Activated T-cell treated with anti-CD3 and anti-CD28 coated beads, Interleukin-2, amount 50 U/mL, for 1 hour (primary cell): ENCODE results near the gene ROBO1.

Experiments used
- DNase-seq: peaks from one replicate; pipeline ENCODE4 v3.0.0-alpha.2; 2020

ROBO1 gene

DNA sequence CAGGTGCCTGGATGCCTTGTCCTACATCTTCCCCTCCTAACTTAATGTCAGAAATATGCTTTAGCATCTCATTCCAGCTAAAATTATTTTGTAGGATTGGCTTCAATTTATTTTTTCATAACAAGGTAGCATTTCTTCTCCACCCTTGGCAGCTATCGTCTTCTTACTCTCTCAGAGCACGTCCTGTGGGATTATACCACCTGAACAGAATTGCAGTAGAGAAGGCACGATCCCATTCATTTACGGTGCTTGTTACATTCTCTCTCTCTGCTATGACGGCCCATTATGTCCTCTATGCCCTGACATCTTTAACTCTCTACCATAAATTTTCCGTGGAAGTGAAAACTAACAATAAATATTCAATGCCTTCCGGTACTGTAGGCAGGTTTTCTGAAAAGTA, 103.3 kb downstream of the ROBO1 start:
- DNase-seq: no peak

DNA sequence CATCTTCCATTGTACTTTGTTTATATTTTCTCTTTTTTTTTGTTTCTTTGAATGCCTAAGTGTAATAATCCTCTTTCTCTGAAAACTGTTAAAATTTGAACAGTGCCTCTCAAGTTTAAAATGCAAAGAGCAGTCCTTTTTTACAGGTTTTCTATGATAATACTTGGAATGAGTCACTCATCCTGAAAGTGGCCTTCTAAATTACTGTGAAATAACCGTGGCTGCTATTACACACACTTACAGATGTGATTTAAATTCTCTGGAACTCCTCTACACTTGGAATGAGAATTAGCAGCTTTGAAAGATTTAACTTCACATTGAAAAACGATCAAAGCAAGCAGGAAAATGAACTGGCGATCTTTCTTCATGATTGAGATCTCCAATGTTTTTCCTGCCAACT, 105.9 kb downstream of the ROBO1 start:
- DNase-seq: no peak

DNA sequence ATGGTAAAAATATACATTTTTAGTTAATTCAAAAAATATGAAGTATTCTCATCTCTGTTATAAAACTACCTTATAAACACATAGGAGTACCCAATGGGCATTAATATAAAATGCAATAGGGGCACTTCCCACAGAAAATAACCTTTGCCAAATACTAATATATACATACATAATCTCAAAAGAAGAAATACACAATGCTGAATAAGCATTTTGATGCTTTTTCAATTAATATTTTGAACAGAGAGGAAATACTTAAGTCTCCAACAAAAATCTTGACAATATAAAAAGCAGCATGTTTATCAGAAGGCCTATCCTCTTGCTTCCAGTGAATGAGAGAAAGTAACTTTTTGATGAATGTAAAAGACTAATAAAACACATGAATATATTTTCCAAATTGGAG, 110.7 kb downstream of the ROBO1 start:
- DNase-seq: no peak

DNA sequence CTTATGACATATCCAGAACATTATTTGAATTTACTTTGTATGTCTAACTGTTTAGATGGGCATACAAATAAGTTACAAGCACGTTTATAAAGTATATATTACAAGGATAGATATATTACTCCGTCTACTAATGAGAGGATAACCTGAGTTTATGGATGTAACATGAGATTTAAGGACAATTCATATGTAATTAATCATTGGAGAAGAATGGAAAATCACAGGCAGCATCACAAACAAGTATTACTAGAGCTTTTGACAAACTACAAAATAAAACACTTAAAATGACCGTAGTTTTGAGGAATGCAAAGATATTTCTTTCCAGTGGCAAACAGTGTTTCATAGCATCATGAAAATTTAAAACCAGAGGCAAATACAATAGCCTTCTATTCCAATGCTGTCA, 113.8 kb downstream of the ROBO1 start:
- DNase-seq: no peak

DNA sequence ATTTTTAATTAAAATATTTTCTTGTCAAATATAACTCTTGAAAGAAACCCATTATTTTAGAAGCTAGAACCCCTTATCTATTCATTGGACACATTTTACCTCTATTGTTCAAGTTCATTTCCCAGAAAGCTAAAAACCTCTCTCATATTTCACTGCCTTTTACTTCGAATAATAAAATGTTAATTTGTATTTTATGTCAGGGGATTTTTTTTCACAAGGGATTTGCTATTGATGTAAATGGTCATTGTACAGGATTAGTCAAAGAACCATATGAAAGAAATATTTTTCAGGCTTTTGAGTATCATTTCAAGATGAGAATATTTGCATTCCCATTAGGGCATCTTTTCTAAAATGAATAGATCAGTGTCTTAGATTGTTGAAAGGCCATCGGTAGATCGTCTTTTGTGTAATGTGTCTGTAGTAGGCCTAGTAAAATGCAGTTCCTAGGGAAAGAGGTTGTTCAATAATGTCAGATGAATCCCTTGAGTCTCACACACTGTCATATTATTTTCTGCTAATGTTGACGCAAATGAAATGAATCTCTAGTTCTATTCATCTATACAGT, 114.5 kb downstream of the ROBO1 start:
- DNase-seq: no peak

DNA sequence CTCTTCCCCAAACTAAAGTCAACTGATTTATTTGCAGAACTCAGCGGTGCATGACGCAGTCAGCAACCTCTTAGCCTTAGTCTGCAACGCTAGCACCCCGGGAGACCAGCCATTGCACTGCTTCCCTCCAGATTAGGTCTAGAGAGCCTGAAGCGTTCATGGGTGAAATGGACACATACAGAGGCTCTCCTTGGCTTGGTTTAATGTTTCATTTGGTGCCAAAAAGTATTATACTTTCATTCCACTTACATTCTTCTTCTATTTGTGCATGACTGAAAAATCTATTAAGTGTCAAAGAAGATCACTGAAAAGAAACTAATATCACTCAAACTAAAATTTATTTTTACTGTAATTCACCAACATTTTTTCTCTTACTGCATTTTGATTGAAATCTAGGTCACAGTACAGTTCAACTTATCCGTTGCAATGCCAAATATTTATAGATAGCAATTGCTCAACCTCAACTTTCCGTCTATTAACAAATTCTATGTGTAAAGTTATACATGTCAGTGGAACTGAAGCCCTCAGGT, 116.2 kb downstream of the ROBO1 start:
- no peak for DNase-seq

DNA sequence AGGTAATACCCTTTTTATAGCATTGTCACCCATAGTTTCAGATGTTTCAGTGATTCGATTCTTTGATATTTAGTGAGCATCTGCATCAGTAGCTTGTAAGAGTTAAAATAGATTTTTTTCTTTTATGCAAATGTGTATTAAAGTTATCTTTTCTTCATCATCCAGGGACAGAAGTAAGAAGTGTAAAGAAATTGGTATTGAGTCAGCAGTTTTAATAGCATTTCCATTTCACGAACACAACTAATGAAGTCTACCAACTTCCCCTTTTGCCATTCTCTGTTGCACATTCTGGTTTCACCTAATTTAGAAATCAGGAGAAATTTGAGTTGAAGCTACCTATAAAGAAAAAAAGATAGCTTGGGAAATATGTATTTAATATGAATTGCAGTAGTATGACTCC, 127.9 kb downstream of the ROBO1 start:
- no peak for DNase-seq

DNA sequence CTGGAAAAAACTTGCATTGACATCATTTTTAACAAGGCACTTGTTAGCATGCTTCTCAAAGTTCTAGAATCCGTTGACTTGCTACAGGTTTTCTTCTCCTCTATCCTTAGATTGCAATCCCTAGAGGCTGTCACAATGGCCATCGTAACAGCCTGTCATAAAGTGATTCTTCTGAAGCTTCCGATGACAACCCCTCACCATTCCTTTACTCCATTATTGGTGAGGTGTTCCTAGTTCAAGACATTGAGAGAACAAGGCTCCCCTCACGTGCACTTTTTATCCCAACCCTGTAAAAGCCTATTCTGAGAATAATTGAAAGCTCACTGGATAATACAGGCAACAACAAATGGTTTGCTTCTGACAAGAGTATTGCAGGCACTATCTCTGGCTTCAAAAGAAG, 131.4 kb downstream of the ROBO1 start:
- DNase-seq: no peak

DNA sequence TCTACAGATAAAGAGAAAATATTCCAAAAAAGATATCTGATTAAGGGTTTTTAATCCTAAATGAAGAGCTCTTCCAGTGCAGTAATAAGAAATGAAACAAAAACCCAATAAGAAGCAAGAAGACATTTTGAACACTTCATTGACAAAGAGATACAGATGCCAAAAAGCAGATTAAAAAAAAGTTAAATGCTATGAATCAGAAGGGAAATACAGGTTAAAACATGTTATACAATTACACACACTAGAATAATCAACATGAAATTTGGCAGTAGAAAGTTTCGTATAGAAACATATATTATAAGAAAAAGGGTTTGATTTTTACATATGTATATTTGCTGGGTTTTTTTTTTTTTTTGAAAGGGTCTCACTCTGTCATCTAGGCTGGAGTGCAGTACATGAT, 135.0 kb downstream of the ROBO1 start:
- DNase-seq: no peak

DNA sequence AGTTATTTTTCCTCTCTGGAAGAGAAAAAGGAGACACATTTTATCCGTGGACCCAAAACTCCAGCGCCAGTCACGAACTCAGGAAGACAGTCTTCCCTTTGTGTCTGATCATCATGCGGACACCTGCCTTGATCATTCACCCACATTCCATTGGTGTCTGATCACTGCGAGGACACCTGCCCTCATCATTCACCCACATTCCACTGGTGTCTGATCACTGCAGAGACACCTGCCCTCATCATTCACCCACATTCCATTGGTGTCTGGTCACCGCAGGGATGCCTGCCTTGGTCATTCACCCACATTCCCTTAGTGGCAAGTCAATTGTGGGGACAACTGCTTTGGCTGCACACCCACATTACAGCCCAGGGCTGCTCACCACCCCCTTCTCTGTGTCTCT, 148.9 kb downstream of the ROBO1 start:
- no peak for DNase-seq

DNA sequence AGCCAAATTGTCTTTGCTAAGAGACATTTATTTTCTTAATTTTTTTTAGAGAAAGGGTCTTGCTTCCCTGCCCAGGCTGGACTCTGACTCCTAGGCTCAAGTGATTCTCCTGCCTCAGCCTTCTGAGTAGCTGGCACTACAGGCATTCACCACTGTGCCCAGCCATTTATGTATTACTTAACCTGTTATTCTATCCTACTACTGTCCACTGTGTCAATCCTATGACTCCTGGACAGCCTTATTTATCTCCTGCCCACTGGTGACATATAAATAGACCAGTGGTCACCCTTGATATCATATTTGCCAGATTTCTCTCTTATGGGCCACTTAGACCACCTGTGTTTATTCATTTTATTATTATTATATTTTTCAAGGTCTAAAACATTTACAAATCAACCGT, 161.4 kb downstream of the ROBO1 start:
- no peak for DNase-seq

DNA sequence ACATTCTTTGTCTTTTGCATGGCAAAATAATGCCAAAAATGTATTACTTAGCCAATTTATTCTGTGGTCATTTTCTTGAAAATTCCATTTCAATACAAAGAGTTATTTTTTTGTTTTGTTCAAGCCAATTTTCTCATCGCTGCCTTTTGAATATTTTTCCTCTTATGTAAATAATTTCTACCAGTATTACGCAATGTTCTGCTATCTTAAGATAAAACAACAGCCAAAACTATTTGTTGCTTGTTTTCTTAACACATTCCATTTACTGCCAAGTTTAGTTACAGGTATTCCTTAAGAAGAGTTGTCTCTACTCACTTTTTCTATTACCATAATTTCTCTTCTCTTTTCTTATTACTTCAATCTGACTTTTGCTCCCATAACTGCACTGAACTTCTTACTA, 163.1 kb downstream of the ROBO1 start:
- no peak for DNase-seq

DNA sequence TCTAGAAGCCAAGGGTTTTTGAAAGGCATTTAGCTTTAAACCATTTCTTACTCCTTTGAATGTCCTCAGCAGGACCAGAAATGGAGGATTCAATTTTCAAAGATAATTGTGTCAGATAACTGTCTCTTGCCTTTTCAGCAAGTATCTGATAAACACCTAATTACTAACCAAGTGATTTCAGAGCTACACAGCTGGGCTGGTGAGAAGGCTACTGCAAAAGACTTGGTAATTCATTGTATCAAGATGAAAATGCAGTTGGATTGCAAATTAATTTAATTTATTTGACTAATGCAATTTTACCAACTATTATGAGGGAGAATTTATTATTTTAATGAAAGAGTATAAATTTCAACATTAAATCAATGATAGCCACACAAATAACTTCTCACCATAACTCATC, 165.4 kb downstream of the ROBO1 start:
- DNase-seq: no peak

DNA sequence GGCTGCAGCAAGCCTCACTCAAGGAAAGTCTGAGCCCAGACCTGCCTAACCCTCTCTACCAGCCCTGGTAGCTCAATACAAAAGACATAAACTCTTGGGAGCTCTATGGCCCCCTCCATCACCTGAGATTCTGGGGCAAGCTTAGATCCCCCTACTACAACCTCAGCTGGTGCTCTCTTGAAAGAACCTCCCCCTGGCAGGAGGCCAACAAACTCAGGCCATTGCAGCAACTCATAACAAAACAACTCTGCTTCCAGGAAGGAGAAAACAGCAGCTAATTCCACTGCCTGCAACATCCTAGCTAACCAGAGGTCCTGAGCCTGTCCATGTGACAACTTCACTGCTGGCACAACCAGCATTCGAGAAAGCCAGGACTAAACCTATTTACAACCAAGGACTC, 169.2 kb downstream of the ROBO1 start:
- no peak for DNase-seq

DNA sequence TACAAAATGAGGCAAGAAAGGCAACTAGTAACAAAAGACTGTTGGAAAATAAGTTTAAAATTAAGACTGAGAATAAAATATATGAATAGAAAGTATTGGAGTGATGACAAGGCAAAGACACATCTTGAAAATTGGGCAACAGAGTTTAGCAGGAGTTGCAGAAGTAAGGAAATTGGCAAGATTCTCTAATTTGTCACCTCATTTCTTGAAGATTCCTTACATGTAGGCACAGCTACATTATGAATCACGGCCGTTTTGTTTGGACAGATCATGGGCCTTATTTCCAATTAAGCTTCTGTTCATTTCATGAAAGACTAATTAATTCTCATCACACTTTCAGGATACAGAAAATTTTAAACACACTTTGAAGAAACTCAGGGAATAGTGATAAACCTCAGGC, 170.1 kb downstream of the ROBO1 start:
- DNase-seq: no peak

DNA sequence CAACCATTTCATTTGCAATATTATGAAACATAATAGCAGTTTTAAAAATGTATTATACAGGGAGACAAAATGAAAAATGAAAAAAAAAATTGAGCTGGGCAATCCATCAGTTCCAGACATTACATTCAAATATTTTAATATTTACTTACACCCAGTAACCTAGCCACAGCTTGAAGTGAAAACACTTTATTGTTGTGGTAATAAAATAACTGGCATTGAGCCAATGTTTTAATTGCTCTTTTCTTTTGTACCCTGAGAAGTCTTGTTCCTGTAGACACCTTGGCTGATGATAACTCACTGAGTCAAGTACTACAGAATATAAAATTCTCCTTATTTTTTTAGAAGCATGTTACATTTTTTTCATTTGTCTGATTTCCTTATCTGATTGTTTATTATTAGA, 180.6 kb downstream of the ROBO1 start:
- no peak for DNase-seq

DNA sequence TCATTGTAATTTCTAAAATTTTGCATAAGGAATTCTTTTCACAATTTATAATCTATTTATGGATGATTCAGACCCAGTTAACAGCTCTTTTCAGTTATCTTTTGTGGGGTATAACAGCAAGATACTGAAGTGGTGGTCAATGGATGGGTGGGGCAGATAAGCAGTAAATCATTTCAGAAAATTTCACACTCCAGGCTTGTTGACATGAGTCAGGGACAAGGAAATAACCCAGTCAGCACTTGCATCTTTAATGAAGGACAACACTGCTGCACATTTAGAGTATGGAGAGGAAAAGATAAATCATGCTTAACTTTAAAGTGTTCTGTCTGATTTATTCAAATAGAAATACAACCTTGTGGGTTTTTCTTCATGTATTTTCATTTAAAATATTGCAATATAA, 181.6 kb downstream of the ROBO1 start:
- no peak for DNase-seq

DNA sequence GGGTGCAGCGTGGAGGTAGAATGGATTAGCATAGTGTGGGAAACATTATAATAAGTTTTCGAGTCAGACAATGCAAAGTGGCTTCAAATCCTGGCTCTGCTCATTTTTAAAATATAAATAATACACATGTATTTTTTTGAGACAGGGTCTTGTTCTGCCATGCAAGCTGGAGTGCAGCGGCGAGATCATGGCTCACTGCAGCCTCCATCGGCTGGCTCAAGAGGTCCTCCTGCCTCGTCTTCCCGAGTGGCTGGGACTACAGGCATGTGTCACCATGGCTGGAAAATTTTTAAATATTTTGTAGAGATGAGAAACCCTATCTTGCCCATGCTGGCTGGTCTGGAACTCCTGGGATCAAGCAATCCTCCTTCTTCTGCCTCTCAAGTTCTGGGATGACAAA, 194.9 kb downstream of the ROBO1 start:
- DNase-seq: no peak

DNA sequence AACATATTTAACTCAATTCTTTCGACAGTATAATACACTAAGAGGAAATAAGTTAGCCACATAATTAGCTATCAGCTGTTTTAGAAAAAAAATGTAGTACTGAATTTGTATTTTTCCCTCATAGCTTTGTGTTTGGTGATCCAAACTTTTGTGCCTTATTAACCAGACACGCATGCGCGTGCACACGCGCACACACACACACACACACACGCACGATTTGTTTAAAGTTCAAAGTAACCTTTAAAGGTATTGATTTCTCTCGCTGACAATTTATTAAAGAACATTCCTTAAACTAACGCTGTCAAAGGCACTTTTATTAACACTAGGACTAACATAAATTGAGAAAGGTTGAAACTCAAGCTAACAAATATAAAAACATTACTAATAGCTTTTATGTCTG, 198.9 kb downstream of the ROBO1 start:
- DNase-seq: no peak

DNA sequence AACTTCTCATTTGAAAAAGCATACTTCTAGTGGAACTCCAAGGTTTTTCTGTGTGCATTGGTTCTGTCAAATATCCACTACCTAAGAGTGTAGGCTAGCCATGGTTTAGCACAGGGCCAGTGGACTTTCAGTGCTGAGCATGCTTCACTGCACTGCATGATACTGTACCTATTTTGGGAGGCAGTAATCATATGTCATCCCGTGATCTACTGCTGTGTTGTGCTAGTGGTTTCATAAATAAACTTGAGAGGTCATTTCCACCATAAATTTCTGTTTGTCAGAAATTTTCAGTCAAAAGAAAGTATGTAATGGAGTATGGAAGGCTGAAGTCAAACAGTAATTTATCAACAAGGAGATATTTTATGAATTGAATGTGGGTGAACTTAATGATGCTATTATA, 203.6 kb downstream of the ROBO1 start:
- DNase-seq: no peak

DNA sequence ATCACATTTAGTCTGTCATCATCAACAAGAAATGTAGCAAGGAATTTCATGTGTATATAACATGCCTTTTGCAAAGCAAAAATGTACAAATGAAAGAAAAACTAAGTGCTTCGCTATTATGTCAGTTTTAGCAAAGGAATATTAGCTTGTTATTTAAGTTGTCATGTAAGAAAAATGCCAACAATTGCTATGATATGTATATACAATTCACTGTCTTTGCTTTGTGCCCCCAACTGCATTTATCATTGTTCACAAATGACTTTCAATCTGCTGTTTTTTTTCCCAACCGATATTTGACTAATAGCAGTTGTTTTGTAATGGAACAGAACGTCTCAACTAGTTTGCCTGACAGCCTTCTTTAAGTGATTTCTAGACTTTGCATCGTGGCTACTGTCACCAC, 207.1 kb downstream of the ROBO1 start:
- no peak for DNase-seq

DNA sequence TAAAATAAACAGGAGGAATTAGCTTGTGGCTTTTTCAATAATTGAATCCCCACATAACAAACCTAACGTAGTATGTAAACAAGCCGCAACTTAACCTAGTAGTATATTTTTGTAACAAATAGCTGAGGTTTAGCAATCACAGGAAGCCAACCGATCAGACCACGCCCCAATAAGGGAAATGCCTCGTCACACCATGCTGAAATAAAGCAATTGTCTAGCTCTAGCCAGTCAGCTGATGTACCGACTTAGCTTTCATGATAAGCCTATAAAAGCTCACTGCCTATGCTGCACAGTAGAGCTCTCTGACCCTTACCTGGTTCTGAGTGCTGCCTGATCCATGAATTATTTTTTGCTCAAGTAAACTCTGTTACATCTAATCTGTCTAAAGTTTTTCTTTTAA, 208.9 kb downstream of the ROBO1 start:
- DNase-seq: no peak

DNA sequence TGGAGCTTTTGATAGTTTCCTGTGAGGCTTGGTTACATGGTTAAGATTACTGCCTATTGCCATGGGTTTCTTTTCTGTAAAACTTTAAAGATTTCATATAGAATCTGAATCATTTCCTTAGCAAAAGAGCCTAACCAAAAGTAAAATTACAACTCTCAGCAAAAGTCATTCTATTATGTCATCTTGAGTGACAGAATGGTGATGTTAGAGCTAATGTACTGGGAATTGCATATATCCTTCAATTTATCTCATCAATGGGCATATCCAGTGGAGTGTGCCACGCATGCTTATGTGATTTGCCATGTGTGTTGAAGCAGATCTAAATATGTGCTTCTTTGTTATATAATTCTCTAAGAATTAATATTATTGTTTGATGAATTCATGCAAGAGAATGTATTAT, 212.1 kb downstream of the ROBO1 start:
- no peak for DNase-seq

DNA sequence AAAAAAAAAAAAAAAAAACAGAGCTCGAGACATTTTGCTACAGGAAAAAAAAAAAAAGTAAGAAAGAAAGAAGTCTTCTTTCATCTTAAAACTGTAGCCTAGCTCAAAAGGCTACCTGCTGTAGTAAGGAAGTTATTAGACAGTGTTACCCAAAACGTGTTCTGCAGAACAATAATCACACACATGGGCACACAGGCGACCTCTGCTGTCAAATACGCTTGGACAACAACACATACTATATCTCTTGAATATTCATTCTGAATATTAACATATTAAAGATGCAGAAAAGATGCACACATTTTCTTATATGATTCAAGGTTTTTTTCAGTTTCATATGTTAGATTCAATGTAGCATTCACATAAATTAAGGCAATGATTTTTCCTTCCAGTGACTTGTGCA, 215.8 kb downstream of the ROBO1 start:
- no peak for DNase-seq

DNA sequence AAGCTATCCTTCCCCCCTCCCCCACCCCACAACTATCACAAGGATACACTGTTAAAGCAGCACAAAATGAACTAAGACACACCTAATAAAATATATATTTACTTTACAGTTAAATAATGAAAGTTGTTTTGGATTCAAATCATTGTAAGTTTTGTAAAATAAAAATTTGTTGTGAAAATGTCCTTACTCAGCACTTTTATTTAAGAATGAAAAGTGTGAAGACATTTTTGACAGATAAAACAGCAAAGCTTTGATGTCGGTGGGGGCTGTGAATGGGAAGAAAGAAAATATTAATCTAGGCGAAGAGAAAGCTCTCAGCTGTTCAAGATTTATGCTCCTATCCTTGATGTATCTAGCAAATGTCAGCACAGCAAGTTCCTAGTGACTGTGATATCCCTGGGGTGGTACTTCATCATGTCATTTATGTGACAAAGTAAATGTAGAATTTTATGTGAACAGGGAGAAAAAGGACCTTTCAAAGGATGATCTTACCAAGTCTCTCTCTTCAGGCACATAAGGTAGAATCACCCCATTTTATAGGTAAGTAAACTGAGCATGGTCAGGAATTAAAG, 216.4 kb downstream of the ROBO1 start:
- DNase-seq: no peak
